Measurements from ENCODE around the gene THEMIS.

THEMIS gene

GRCh38 chr6:127775371-127775770, 125.5 kb downstream of the THEMIS start:
- Histone ChIP-seq H3K4me3 (ENCODE audit: low read length) (no peak overlapping the region), H3K27me3 (replicated peaks; ENCODE audit: insufficient read depth, low read length) (no peaks in the 10 kb centered on the region), H3K27ac (ENCODE audit: low read length) (no peak overlapping the region), H3K4me2 (ENCODE audit: low read depth, low read length) (no peak overlapping the region), H3K9ac (ENCODE audit: low read length) (no peak overlapping the region), H3K9me3 (replicated peaks; ENCODE audit: insufficient read depth, low read length) (no peaks in the 10 kb centered on the region), H3K79me2 (ENCODE audit: low read length) (no peaks in the 10 kb centered on the region), H3F3A (ENCODE audit: insufficient read depth, low read length) (no peaks in the 10 kb centered on the region), H2AFZ (ENCODE audit: low read length) (no peak overlapping the region), H3K9me2 (replicated peaks; ENCODE audit: insufficient read depth, low read length) (no peaks in the 10 kb centered on the region), H3K36me3 (replicated peaks; ENCODE audit: insufficient read depth, low read length) (no peaks in the 10 kb centered on the region), H3K4me1 (ENCODE audit: low read length) (no peaks in the 10 kb centered on the region), H4K20me1 (ENCODE audit: insufficient read depth, low read length) (no peaks in the 10 kb centered on the region)
- DNase-seq: no peak
- TF ChIP-seq EZH2phosphoT487 (IDR thresholded peaks at IDR 0.05; ENCODE audit: low read length): no peak
- TF ChIP-seq EZH2 (optimal IDR thresholded peaks at IDR 0.05; ENCODE audit: low read depth, low read length): no peak
- TF ChIP-seq CTCF (IDR thresholded peaks at IDR 0.05; ENCODE audit: low read length): no peak

- Histone ChIP-seq H3K27ac (ENCODE audit: low read length) (no peak overlapping the region), H4K20me1 (ENCODE audit: insufficient read depth, low read length) (no peaks in the 10 kb centered on the region), H3K4me3 (ENCODE audit: low read length) (no peak overlapping the region), H2AFZ (ENCODE audit: low read length) (no peak overlapping the region), H3K4me1 (ENCODE audit: low read length) (no peaks in the 10 kb centered on the region), H3K27me3 (replicated peaks; ENCODE audit: insufficient read depth, low read length) (no peaks in the 10 kb centered on the region), H3K79me2 (ENCODE audit: low read length) (no peaks in the 10 kb centered on the region), H3K4me2 (ENCODE audit: low read depth, low read length) (no peak overlapping the region), H3F3A (ENCODE audit: insufficient read depth, low read length) (no peaks in the 10 kb centered on the region), H3K36me3 (replicated peaks; ENCODE audit: insufficient read depth, low read length) (no peaks in the 10 kb centered on the region), H3K9me3 (replicated peaks; ENCODE audit: insufficient read depth, low read length) (no peaks in the 10 kb centered on the region), H3K9ac (ENCODE audit: low read length) (no peak overlapping the region), H3K9me2 (replicated peaks; ENCODE audit: insufficient read depth, low read length) (no peaks in the 10 kb centered on the region)
- no peak for DNase-seq
- no peak for TF ChIP-seq EZH2 (optimal IDR thresholded peaks at IDR 0.05; ENCODE audit: low read depth, low read length)
- no peak for TF ChIP-seq EZH2phosphoT487 (IDR thresholded peaks at IDR 0.05; ENCODE audit: low read length)
- no peak for TF ChIP-seq CTCF (IDR thresholded peaks at IDR 0.05; ENCODE audit: low read length)
Observed at GRCh38 chr6:127768745-127769144, 132.1 kb downstream of the THEMIS start.

- H2AFZ ChIP-seq (ENCODE audit: low read length): no peak overlapping the region
Observed at GRCh38 chr6:127768223-127768622, 132.6 kb downstream of the THEMIS start.

More at GRCh38 chr6:127768223-127768622, 132.6 kb downstream of the THEMIS start:
- H3K9me2 ChIP-seq (replicated peaks; ENCODE audit: insufficient read depth, low read length): no peaks in the 10 kb centered on the region
- no peak overlapping the region for H3K27ac ChIP-seq (ENCODE audit: low read length)
- no peak overlapping the region for H3K4me3 ChIP-seq (ENCODE audit: low read length)
- no peak overlapping the region for H3K4me2 ChIP-seq (ENCODE audit: low read depth, low read length)
- DNase-seq: no peak
- no peaks in the 10 kb centered on the region for H3K79me2 ChIP-seq (ENCODE audit: low read length)
- no peaks in the 10 kb centered on the region for H3F3A ChIP-seq (ENCODE audit: insufficient read depth, low read length)
- H3K9ac ChIP-seq (ENCODE audit: low read length): no peak overlapping the region
- no peaks in the 10 kb centered on the region for H3K4me1 ChIP-seq (ENCODE audit: low read length)
- no peaks in the 10 kb centered on the region for H3K36me3 ChIP-seq (replicated peaks; ENCODE audit: insufficient read depth, low read length)
- H4K20me1 ChIP-seq (ENCODE audit: insufficient read depth, low read length): no peaks in the 10 kb centered on the region
- H3K9me3 ChIP-seq (replicated peaks; ENCODE audit: insufficient read depth, low read length): no peaks in the 10 kb centered on the region
- no peaks in the 10 kb centered on the region for H3K27me3 ChIP-seq (replicated peaks; ENCODE audit: insufficient read depth, low read length)
- TF ChIP-seq EZH2 (optimal IDR thresholded peaks at IDR 0.05; ENCODE audit: low read depth, low read length) (no peak), EZH2phosphoT487 (IDR thresholded peaks at IDR 0.05; ENCODE audit: low read length) (no peak), CTCF (IDR thresholded peaks at IDR 0.05; ENCODE audit: low read length) (no peak)

Data from MM.1S (cell line).